Parathyroid adenoma (tissue), 2 donors: ENCODE data around the gene TRPV5.

ENCODE experiments used
- H2AFZ ChIP-seq: fragments of 300-600 bp; sonication (generic); one replicate; pipeline ENCODE4 v1.7.0; 2017; ENCODE audit warnings: antibody characterized with exemption, mild to moderate bottlenecking
- H3K27ac ChIP-seq: fragments of 300-600 bp; sonication (generic); one replicate; pipeline ENCODE4 v1.7.0; 2017
- H3K27me3 ChIP-seq: fragments of 300-600 bp; sonication (generic); one replicate; pipeline ENCODE4 v1.7.0; 2017; ENCODE audit warnings: low read length; ENCODE audit not compliant: control insufficient read depth, insufficient read depth
- H3K36me3 ChIP-seq: fragments of 300-600 bp; sonication (generic); one replicate; pipeline ENCODE4 v1.7.0; 2017; ENCODE audit warnings: low read length; ENCODE audit not compliant: control insufficient read depth, insufficient read depth
- H3K4me1 ChIP-seq: fragments of 300-600 bp; sonication (generic); one replicate; pipeline ENCODE4 v1.7.0; 2017; ENCODE audit warnings: control low read depth
- H3K4me2 ChIP-seq: fragments of 300-600 bp; sonication (generic); one replicate; pipeline ENCODE4 v1.7.0; 2017; ENCODE audit warnings: low read length
- H3K4me3 ChIP-seq: fragments of 300-600 bp; sonication (generic); one replicate; pipeline ENCODE4 v1.7.0; 2017; ENCODE audit warnings: low read depth, low read length
- H3K79me2 ChIP-seq: fragments of 300-600 bp; sonication (generic); one replicate; pipeline ENCODE4 v1.7.0; 2017; ENCODE audit warnings: control low read depth
- H3K9ac ChIP-seq: fragments of 300-600 bp; sonication (generic); one replicate; pipeline ENCODE4 v1.7.0; 2017; ENCODE audit warnings: mild to moderate bottlenecking
- H3K9me3 ChIP-seq: fragments of 300-600 bp; sonication (generic); one replicate; pipeline ENCODE4 v1.7.0; 2017; ENCODE audit warnings: low read length; ENCODE audit not compliant: control insufficient read depth
- TF ChIP-seq, protein P1 (sequence below): fragments of 300-600 bp; sonication (generic); IDR thresholded peaks from one replicate; pipeline ENCODE4 v1.7.0; 2017; ENCODE audit warnings: antibody characterized with exemption, mild to moderate bottlenecking
- donor health status: primary hyperparathyroidism.

Gene TRPV5

DNA sequence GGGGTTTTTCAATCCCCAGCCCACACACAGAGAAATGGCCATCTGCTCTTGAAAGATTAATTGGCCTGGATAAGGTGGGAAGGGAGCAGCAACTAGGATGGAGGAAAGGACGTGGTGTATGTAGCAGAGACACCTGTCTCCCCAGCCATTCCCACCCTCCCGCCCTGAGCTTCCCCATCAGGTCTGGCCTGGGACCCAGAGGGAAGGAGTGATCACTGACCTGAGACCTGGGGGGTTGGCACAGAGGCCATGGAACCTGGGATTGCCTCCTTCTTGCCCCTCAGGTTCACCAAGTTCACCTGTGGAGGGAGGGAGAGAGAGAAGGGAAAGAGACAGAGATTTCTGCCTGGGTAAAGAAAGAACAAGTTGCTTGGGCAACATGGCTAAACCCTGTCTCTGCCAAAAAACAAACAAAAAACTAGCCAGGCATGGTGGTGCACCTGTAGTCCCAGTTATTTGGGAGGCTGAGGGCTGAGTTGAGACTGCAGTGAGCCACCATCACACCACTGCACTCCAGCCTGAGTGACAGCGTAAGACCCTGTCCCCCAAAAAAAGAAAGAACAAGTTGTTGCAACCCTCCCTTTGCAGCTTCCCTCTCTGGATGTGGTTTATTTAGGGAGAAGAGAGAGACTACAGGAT lies 36.7 kb downstream of the TRPV5 start:
- H3K27me3 ChIP-seq: no peaks in the 10 kb centered on the region
- no peak overlapping the region for H3K4me3 ChIP-seq
- no peaks in the 10 kb centered on the region for H3K9me3 ChIP-seq
- H3K9ac ChIP-seq: no peak overlapping the region
- H3K4me2 ChIP-seq: no peak overlapping the region
- TF ChIP-seq, protein P1, sequence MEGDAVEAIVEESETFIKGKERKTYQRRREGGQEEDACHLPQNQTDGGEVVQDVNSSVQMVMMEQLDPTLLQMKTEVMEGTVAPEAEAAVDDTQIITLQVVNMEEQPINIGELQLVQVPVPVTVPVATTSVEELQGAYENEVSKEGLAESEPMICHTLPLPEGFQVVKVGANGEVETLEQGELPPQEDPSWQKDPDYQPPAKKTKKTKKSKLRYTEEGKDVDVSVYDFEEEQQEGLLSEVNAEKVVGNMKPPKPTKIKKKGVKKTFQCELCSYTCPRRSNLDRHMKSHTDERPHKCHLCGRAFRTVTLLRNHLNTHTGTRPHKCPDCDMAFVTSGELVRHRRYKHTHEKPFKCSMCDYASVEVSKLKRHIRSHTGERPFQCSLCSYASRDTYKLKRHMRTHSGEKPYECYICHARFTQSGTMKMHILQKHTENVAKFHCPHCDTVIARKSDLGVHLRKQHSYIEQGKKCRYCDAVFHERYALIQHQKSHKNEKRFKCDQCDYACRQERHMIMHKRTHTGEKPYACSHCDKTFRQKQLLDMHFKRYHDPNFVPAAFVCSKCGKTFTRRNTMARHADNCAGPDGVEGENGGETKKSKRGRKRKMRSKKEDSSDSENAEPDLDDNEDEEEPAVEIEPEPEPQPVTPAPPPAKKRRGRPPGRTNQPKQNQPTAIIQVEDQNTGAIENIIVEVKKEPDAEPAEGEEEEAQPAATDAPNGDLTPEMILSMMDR: no peak
- no peaks in the 10 kb centered on the region for H3K79me2 ChIP-seq
- no peak overlapping the region for H3K27ac ChIP-seq
- H3K36me3 ChIP-seq: no peaks in the 10 kb centered on the region
- H2AFZ ChIP-seq: no peak overlapping the region
- no peaks in the 10 kb centered on the region for H3K4me1 ChIP-seq

DNA sequence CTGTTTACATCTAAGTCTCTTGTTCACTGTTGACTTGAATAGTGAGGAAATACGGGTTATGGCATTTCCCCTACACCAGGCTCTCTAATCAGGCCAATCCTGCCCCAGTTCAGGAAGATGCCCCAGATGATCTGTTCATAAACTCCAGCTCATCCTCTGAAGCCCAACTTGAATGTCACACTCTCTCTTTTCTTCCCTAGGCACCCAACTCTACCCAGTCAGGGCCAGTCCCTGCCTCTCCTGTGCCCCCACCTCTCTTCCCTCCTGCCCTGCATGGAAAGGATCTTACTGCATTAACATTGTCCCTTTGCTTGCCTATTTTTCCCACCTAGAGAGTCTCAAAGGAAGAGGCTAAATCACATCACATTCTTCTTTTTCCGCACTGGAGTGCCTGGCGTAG lies 37.4 kb downstream of the TRPV5 start:
- Histone ChIP-seq H3K9ac (no peak overlapping the region), H2AFZ (no peak overlapping the region), H3K27ac (no peak overlapping the region), H3K4me1 (no peaks in the 10 kb centered on the region), H3K79me2 (no peaks in the 10 kb centered on the region), H3K9me3 (no peaks in the 10 kb centered on the region), H3K4me3 (no peak overlapping the region), H3K27me3 (no peaks in the 10 kb centered on the region), H3K4me2 (no peak overlapping the region), H3K36me3 (no peaks in the 10 kb centered on the region)
- TF ChIP-seq, protein P1: no peak

DNA sequence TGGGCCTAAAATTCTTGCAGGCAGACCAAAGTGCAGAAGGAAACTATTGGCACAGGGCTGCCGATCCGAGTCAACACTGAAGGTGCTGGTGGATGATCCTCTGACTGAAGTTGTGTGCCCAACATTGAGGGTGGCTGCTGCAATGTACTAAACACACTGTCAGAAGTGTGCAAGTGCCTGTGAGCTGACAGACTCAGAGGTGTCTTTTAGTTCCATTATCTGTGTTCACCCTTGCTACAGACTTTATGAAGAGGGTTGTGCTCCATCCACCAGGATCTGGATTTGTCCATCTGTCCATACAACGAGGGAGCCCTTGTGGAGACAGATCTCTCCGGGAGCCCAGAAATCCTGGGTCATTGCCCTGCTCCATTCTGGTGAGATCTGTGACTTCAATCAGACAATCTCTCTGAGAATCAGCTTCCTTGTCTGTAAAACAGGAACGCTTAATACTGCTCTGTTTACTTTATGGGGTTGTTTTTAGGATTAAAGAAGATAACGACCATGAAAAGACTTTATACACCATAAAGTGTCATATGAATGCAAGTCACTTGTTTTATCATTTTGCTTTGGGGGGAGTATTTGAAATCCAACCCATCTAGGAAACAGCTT lies 38.5 kb downstream of the TRPV5 start:
- no peak overlapping the region for H2AFZ ChIP-seq
- H3K9me3 ChIP-seq: no peaks in the 10 kb centered on the region

DNA sequence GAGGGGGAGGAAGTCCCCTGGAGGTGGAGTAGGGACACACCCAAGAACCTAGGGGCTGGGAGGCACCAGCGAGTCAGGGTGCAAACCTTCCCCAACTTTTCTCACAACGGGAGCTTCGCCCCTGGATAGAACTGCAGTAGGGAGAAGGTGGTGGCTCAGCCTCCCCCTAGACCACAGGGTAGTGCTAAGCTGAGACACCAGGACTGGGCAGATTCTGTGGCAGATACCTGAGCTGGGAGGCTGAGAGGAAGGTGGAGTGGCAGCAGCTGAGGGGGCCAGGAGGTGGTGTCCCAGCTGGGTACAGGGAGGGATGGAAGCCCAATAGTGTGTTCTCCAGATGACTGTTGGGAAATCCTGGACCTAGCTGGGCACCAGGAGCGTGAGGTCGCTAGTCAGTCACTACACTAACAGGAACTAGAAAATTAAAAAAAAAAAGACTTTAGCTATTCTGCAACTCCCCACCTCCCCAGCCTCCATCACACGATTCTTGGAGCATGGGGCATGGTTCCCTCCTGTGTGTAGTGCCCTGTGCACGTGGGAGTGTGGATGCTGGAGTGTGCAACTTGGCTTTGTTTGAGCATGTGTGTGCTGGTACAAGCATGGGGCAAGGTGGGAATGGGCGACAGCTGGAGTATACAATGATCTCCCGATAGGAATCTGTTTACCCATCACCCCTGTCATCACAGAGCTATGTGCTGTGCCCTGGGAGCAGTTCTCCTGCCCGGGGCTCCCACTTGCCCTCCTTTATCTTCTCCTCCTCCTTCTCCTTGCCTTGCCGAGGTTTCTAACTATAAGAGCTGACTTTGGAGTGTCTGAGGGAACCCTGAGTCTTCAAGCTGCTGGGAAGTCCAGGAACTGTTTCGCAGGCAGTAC lies 39.2 kb downstream of the TRPV5 start:
- TF ChIP-seq, protein P1: no peak
- Histone ChIP-seq H3K9ac (no peak overlapping the region), H3K4me2 (no peak overlapping the region), H3K4me1 (no peaks in the 10 kb centered on the region), H3K27ac (no peak overlapping the region), H3K27me3 (no peaks in the 10 kb centered on the region), H3K36me3 (no peaks in the 10 kb centered on the region), H3K9me3 (no peaks in the 10 kb centered on the region), H3K4me3 (no peak overlapping the region), H2AFZ (no peak overlapping the region), H3K79me2 (no peaks in the 10 kb centered on the region)

More for the DNA sequence above, 38.5 kb downstream of the TRPV5 start:
- TF ChIP-seq, protein P1: no peak
- Histone ChIP-seq H3K79me2 (no peaks in the 10 kb centered on the region), H3K36me3 (no peaks in the 10 kb centered on the region), H3K27me3 (no peaks in the 10 kb centered on the region), H3K4me1 (no peaks in the 10 kb centered on the region), H3K4me2 (no peak overlapping the region), H3K27ac (no peak overlapping the region), H3K4me3 (no peak overlapping the region), H3K9ac (no peak overlapping the region)
